Kidney epithelial cell (primary cell): ENCODE results near the gene NLRP6. TPM values are rescaled to one million over a fixed set of nuclear protein-coding genes. Genes with fewer than 3 reads are reported as not detected.
A peak's percentile ranks its signal among the peaks of the same experiment; 100 is the strongest.
"Not testable (repeated sequence)": the region's sequence is repeated elsewhere in the genome, so short reads cannot be mapped to it uniquely, and the experiment has no call there.

Experiments used
- DNase-seq: peaks from one replicate; pipeline ENCODE4 v3.0.0-alpha.2; 2010; ENCODE audit warnings: low read depth
- H3K27me3 ChIP-seq: 2 replicates; pipeline ENCODE4 v1.6.0; 2011; ENCODE audit warnings: low read length; ENCODE audit not compliant: control insufficient read depth, insufficient read depth
- H3K36me3 ChIP-seq: 2 replicates; pipeline ENCODE4 v1.5.1; 2011; ENCODE audit warnings: low read length; ENCODE audit not compliant: control insufficient read depth, insufficient read depth
- H3K4me3 ChIP-seq: 2 replicates; pipeline ENCODE4 v1.5.1; 2011; ENCODE audit warnings: low read depth, mild to moderate bottlenecking, control low read depth, low read length
- total RNA-seq: library from RNA; depleted of rRNA; stranded (reverse); fragments of >200 nt; gene quantifications from 2 replicates; pipeline ENCODE4 v1.2.3, GENCODE V29; 2015
- TF ChIP-seq, protein P1 (sequence below): IDR thresholded peaks from 2 replicates; pipeline ENCODE4 v1.5.1; 2011; ENCODE audit warnings: mild to moderate bottlenecking, moderate library complexity, low read length, control low read depth, inconsistent platforms; ENCODE audit not compliant: insufficient read depth, poor library complexity, severe bottlenecking

The NLRP6 gene
- total RNA-seq, 1 donor from 2014 or later = not detected

DNA sequence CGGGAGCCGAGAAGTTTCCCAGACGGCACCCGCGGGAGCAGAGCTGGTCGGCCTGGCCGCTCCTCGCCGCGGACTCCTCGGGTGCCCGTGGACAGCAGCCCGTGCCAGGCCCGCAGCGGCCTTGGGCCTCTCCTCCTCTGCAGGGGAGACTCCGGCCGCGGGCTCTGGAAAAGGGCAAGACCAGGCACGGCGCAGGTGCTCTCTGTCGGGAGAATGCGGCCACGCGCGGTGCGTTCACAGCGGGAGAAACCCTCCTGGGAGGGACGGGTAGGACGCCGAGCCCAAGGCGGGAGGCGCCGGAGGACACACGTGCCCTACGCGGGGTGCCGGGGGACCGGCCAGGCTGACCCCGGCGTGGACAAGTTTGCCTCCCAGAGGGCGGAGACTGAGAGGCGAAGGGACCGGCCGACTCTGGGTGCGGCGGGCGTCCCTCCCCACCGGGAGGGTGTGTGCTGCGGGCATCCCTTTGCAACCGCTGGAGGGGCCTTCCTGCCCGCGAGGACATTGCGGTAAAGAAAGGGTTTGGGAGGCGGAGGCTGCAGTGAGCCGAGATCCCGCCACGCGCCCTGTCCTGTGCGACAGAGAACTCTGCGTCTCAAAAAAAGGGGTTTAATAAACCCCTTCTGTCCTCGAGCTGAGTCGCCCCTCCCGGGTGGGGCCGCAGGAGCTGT, 38.0 kb downstream of the NLRP6 start:
- H3K4me3 ChIP-seq = peak overlapping the region; percentile 29
- H3K36me3 ChIP-seq = peaks cover 2% of the 10 kb centered on the region
- no peak for DNase-seq
- H3K27me3 ChIP-seq = peaks cover 15% of the 10 kb centered on the region
- TF ChIP-seq, protein P1, sequence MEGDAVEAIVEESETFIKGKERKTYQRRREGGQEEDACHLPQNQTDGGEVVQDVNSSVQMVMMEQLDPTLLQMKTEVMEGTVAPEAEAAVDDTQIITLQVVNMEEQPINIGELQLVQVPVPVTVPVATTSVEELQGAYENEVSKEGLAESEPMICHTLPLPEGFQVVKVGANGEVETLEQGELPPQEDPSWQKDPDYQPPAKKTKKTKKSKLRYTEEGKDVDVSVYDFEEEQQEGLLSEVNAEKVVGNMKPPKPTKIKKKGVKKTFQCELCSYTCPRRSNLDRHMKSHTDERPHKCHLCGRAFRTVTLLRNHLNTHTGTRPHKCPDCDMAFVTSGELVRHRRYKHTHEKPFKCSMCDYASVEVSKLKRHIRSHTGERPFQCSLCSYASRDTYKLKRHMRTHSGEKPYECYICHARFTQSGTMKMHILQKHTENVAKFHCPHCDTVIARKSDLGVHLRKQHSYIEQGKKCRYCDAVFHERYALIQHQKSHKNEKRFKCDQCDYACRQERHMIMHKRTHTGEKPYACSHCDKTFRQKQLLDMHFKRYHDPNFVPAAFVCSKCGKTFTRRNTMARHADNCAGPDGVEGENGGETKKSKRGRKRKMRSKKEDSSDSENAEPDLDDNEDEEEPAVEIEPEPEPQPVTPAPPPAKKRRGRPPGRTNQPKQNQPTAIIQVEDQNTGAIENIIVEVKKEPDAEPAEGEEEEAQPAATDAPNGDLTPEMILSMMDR = no peak

DNA sequence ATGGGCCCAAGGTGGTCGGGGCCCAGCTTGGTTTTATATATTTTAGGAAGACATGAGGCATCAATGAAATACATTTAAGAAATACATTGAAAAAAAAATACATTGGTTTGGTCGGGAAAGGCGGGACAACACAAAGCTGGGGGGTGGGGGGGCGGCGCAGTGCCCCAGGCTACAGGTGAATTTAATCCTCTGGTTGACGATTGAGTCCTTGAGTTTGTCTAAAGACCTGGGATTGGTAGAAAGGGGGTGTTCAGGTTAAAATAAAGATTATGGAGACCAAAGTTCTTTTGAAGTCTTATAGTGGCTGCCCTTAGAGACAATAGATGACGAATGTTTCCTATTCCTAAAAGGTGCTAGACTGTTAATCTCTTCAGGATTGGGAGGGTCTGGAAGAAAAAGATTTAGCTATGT, 38.7 kb downstream of the NLRP6 start:
- TF ChIP-seq, protein P1 = no peak
- no peak for DNase-seq
- peaks cover 15% of the 10 kb centered on the region for H3K27me3 ChIP-seq
- H3K4me3 ChIP-seq = no peak overlapping the region
- H3K36me3 ChIP-seq = peaks cover 2% of the 10 kb centered on the region

DNA sequence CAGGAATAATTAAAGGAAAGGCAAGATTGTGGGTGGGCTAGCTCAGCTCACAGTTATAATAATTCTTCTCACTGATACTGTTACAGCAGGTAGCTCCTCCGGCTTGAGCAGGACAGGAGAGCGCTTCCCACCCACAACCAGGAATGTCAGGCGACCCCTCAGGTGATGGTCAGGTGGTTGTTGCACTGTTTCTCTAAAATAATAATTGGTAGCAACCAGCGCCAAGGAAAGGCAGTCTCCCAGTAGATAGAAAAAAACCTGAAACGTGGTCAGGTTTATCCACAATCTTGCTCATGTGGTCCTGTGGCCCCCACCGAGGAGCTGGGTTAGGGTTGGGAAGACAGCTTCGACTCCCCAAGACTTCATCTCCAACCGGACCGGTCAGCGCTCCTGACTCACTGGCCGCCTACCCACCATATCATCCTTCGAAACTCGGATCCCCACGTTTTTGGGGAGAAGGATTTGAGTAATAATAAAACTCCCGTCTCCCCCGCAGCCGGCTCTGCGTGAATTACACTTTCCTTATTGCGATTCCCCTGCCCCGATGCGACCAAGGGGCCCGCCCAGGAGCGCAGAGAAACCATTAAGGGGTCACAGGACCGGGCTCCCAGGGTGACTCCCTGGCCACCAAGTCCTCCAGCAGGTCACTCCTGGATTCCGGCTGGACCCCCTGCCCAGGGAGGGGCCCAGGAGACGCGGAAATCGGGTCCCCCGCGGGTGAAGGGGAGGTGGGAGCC, 39.6 kb downstream of the NLRP6 start:
- not testable (repeated sequence) for H3K36me3 ChIP-seq, DNase-seq, H3K4me3 ChIP-seq
- peaks cover 15% of the 10 kb centered on the region for H3K27me3 ChIP-seq

DNA sequence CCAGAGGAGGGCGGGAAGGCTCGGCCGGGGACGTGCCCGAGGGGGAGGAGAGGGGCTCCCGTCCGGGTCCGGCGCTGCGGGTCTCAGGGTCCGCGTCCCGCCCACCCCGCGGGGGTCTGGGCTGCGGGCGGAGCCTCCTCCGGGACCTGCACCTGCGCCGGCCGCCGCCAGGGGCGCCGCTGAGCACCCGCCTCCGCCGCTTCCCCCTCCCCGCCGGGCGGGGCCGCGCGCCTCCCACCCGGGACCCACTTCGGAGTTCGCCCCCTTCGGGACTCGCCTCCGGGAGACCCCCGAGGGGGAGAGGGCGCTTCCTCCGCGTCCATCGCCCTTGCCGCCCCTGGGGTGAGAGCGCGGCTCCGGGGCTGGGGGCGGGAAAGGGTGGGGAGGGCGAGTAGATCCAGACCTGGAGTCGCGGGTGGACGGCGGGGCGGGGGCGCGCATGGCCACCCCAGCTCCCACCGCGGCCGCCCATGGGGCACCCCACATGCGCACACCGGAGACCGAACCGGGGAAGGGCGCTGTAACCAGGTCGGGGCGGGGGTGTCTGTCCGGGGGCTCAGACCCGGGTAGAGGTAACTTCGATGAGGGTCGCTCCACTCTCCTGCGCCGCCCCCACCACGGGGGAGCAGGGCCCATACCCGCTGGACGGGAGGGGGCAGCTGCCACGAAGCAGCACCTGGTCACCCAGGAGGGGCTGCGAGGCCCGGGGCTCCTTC, 40.4 kb downstream of the NLRP6 start:
- Histone ChIP-seq H3K27me3 (peaks cover 15% of the 10 kb centered on the region), H3K4me3 (peak overlapping the region; percentile 47)
- not testable (repeated sequence) for DNase-seq, H3K36me3 ChIP-seq

DNA sequence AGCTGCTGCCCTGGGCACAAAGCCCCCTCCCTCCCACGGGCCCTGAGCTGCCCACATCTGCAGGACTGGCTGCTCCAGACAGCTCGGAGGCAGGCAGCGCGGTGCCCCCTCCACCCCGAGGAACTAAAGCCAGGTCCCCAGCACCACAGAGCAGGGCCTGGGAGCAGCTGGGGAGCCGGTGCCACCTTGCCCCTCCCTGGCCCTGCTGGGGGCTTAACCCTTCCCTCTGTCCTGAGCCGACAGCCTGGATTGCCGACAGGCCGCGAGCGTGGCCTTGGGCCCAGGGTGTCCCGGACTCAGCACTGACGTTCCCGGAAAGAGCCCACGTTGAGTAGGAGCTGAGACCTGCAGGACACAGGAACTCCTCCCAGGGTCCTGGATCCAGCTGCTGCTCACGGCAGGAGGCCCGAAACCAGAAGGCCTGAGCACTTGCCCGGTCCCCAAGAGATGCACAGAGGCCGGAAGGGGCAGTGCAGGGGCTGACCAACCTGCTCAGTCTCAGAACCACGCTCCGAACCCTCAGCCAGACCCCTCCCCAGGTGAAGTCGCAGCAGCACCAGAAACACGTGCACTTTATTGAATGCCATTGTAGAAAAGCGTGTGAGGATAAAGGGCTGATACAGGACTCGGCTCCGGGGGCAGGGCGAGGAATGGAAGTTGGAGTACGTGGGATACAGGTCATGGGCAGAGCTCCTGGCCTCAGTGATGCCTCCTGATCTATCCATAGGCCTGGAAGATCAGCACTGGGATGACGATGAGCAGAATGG, 41.1 kb downstream of the NLRP6 start:
- H3K4me3 ChIP-seq = peak overlapping the region; percentile 63
- not testable (repeated sequence) for DNase-seq, H3K36me3 ChIP-seq
- H3K27me3 ChIP-seq = peaks cover 15% of the 10 kb centered on the region

DNA sequence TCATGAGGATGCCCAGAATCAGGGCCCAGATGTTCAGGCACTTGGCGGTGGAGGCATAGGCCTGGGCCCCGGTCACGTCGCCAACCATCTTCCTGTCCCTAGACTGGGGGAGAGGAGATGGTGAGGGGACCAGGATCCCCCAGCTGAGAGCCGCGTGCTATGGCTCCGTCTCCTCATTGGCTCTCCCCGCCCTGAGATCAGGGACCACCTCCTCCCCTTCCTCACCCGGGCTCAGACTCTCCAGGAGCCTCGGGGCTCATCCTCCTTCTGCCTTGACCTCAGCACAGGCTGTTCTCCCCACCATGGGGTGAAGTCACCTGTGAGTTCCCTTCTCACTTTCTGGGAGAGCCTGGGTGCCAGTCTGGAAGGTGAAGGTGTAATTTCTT, 41.7 kb downstream of the NLRP6 start:
- not testable (repeated sequence) for H3K36me3 ChIP-seq, DNase-seq
- peaks cover 15% of the 10 kb centered on the region for H3K27me3 ChIP-seq
- H3K4me3 ChIP-seq = peak overlapping the region; percentile 63

DNA sequence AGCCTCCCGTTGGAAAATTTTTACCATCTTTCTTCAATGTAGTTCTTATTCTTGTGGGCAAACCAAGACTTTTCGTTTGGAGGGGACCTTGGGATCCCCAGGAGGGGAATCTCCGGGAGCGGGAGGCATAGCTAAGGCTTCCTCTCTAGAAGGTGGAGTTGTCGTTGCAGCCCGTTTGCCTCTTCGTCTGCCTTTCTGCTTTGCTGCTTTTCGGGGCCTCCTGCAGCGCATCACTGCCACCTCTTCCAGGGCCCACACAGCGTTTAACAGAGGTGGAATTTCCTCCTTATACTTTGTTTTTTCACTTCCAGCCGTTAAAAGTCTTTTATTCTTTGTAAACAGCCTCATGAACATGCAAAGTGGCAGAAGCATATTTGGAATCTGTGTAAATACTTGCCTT, 45.9 kb downstream of the NLRP6 start:
- TF ChIP-seq, protein P1 = no peak
- DNase-seq = no peak

DNA sequence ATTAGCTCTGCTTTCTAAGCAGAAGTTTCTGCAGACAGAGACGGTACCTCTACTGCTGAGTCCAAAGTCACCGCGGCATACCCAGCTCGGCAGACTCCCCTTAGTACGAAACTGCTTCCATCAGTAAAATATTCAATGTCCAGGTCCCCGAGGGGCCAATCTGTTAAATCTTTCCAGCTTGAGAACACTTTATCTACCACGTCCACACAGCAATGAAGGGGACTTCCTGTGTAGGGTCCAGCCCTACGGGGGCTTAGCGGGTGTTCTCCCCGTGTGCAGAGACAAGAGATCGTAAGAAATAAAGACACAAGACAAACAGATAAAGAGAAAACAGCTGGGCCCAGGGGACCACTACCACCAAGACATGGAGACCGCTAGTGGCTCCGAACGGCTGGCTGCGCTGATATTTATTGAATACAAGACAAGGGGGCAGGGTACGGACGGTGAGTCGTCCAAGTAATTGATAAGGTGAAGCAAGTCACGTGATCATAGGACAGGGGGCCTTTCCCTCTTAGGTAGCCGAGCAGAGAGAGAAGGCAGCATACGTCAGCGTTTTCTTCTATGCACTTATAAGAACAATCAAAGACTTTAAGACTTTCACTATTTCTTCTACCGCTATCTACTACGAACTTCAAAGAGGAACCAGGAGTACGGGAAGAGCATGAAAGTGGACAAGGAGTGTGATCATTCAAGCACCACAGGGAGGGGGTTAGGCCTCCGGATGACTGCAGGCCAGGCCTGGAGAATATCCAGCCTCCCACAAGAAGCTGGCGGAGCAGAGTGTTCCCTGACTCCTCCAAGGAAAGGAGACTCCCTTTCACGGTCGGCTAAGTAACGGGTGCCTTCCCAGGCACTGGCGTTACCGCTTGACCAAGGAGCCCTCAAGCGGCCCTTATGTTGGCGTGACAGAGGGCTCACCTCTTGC, 46.6 kb downstream of the NLRP6 start:
- not testable (repeated sequence) for DNase-seq, H3K4me3 ChIP-seq, H3K36me3 ChIP-seq, H3K27me3 ChIP-seq

More for the DNA sequence above, 45.9 kb downstream of the NLRP6 start:
- Histone ChIP-seq H3K4me3 (no peak overlapping the region), H3K27me3 (no peaks in the 10 kb centered on the region), H3K36me3 (peaks cover 2% of the 10 kb centered on the region)
